Activated naive CD8-positive, alpha-beta T cell treated with anti-CD3 and anti-CD28 coated beads, Interleukin-2, amount 10 ng/mL, durations not matched to agents 7 days and 5 days (primary cell): ENCODE data around the gene SELP. TPM values are rescaled to one million over a fixed set of nuclear protein-coding genes. Genes with fewer than 3 reads are reported as not detected.
"Not testable (repeated sequence)": the region's sequence is repeated elsewhere in the genome, so short reads cannot be mapped to it uniquely, and the experiment has no call there.

Source experiments
- ATAC-seq: fragments of 150-1000 bp; cut with Tn5 transposase; one replicate; pipeline ENCODE4 v1.10.0; 2021; ENCODE audit warnings: low read depth, moderate library complexity
- POLR2A ChIA-PET: fragments of 350-600 bp; sonication (Branson Sonifier 250); formaldehyde crosslinking; loops from one replicate; lab custom pipeline; 2021; ENCODE audit warnings: antibody characterized with exemption; lab: Charles Lee
- DNase-seq: peaks from one replicate; pipeline ENCODE4 v3.0.0; 2021
- H3K27ac Mint-ChIP-seq: one replicate; pipeline ENCODE4 v1.8.0; 2022; ENCODE audit warnings: mild to moderate bottlenecking, mixed read lengths
- H3K27me3 Mint-ChIP-seq: one replicate; pipeline ENCODE4 v1.8.0; 2022; ENCODE audit warnings: mild to moderate bottlenecking, moderate library complexity, mixed read lengths
- H3K36me3 Mint-ChIP-seq: one replicate; pipeline ENCODE4 v1.8.0; 2021; ENCODE audit warnings: mild to moderate bottlenecking, mixed read lengths
- H3K4me1 Mint-ChIP-seq: one replicate; pipeline ENCODE4 v1.8.0; 2021; ENCODE audit warnings: mixed read lengths
- H3K4me3 Mint-ChIP-seq: one replicate; pipeline ENCODE4 v1.8.0; 2022; ENCODE audit warnings: mild to moderate bottlenecking, moderate library complexity, mixed read lengths
- H3K9me3 Mint-ChIP-seq: one replicate; pipeline ENCODE4 v1.8.0; 2021; ENCODE audit warnings: mixed read lengths
- total RNA-seq, 2 experiments: library from RNA; stranded (reverse); gene quantifications; one replicate each; pipeline ENCODE4 v1.2.3, GENCODE V29; 2021

SELP gene
- under 1 TPM; 0.45 to 0.83 TPM for total RNA-seq

DNA sequence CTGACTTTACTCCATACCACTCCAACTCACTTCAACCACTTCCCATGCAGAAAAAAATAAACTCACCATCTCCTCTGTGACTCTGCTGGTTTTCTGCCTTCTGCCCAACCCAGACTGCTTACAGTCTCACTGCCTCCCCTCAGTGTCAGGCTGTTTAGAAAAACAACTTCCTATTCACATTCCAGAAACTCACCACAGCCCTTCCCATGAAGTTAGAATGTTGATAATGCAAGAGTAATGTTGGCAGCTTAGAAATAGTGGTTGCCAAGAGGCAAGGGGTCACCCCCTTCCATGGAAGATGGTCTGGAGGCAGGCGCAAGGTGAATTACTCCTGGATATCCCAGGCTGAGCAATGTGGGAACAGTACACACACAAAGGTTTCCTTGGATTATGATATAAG, at the start of gene SELP:
Gene SELP (minus strand): TSS at position 119 of the 400 bp plus-strand sequence. CDS start 50 bp downstream, at position 69.
- ATAC-seq: no peak
- H3K27me3 Mint-ChIP-seq: no peaks in the 10 kb centered on the region
- H3K27ac Mint-ChIP-seq: no peak within 1 kb of the TSS
- peaks cover 24% of the 10 kb centered on the region for H3K4me1 Mint-ChIP-seq
- H3K9me3 Mint-ChIP-seq: peaks cover 12% of the 10 kb centered on the region
- H3K36me3 Mint-ChIP-seq: peaks cover 19% of the 10 kb centered on the region
- POLR2A ChIA-PET: interaction anchor here (1.3 kb wide), 1 partner anchor 61 kb away, joined by 3 read pairs; no protein-coding TSS in a partner anchor
- no peak within 1 kb of the TSS for H3K4me3 Mint-ChIP-seq
- no peak for DNase-seq

GRCh38 chr1:169679692-169680091, 49.8 kb upstream of the SELP start:
- Mint-ChIP-seq H3K4me1 (peaks cover 33% of the 10 kb centered on the region), H3K27me3 (no peaks in the 10 kb centered on the region), H3K27ac (no peak overlapping the region), H3K4me3 (no peak overlapping the region), H3K9me3 (no peaks in the 10 kb centered on the region), H3K36me3 (no peaks in the 10 kb centered on the region)
- no peak for DNase-seq
- ATAC-seq: no peak
- POLR2A ChIA-PET: interaction anchor here (1.3 kb wide), 1 partner anchor 12 kb away, joined by 4 read pairs; no protein-coding TSS in a partner anchor

DNA sequence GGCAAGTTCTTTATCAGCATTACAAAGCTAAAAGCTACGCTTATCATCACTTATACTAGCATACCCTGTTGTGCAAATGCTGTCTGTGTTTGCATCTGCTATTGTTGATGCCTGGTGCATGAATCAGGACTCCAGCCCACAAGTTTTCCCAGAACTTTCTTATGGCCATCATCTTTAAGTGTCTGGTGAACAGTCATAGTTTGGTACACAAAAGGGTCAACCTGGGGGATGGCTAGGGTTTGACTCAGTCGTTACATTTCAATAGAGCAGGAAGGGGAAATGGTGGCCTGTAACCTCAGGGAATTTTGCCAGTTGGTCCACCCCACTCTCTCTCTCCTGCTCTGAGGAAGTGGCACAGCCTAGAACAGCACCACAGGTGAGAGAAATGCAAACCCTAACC, 46.1 kb upstream of the SELP start:
- peaks cover 28% of the 10 kb centered on the region for H3K4me1 Mint-ChIP-seq
- DNase-seq (no peak), ATAC-seq (no peak)
- peaks cover 2% of the 10 kb centered on the region for H3K36me3 Mint-ChIP-seq
- peaks cover 4% of the 10 kb centered on the region for H3K9me3 Mint-ChIP-seq
- H3K27me3 Mint-ChIP-seq: no peaks in the 10 kb centered on the region
- H3K4me3 Mint-ChIP-seq: no peak overlapping the region
- H3K27ac Mint-ChIP-seq: no peak overlapping the region
- POLR2A ChIA-PET: no interaction called here

DNA sequence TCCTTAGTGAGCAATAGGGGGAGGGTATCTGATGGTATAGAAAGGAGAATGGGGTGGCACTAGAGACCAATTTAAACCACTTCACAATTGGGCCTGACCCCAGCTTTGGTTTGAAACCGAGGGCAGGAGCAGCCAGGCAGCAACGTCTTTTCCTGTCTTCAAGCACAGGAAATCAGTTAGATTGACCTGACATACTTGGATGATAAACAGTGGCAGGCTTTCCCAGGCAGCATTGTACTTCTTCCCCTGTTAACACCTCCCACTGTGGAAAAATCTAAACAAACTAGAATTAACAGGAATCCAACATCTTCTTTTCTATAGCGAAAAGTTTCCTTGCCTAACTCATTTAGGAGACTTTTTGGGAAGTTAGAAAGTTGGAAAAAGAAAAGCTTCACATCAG, 40.9 kb upstream of the SELP start:
- ATAC-seq: no peak
- peaks cover 8% of the 10 kb centered on the region for H3K9me3 Mint-ChIP-seq
- POLR2A ChIA-PET: interaction anchor here (1.3 kb wide), 1 partner anchor 22 kb away, joined by 4 read pairs; no protein-coding TSS in a partner anchor
- H3K4me1 Mint-ChIP-seq: peaks cover 40% of the 10 kb centered on the region
- H3K27me3 Mint-ChIP-seq: no peaks in the 10 kb centered on the region
- no peak for DNase-seq
- peaks cover 17% of the 10 kb centered on the region for H3K36me3 Mint-ChIP-seq
- H3K4me3 Mint-ChIP-seq: peak overlapping the region; percentile 32
- peak overlapping the region; percentile 57 for H3K27ac Mint-ChIP-seq

- not testable (repeated sequence) for ATAC-seq, DNase-seq, H3K27ac Mint-ChIP-seq, H3K27me3 Mint-ChIP-seq, H3K9me3 Mint-ChIP-seq
- peaks cover 38% of the 10 kb centered on the region for H3K4me1 Mint-ChIP-seq
- peaks cover 17% of the 10 kb centered on the region for H3K36me3 Mint-ChIP-seq
- peak overlapping the region; percentile 32 for H3K4me3 Mint-ChIP-seq
- POLR2A ChIA-PET: interaction anchor here (0.6 to 1.3 kb wide), 2 partner anchors 22 to 124 kb away, joined by 4 read pairs; no protein-coding TSS in a partner anchor
Observed at GRCh38 chr1:169670244-169670643, 40.3 kb upstream of the SELP start.

DNA sequence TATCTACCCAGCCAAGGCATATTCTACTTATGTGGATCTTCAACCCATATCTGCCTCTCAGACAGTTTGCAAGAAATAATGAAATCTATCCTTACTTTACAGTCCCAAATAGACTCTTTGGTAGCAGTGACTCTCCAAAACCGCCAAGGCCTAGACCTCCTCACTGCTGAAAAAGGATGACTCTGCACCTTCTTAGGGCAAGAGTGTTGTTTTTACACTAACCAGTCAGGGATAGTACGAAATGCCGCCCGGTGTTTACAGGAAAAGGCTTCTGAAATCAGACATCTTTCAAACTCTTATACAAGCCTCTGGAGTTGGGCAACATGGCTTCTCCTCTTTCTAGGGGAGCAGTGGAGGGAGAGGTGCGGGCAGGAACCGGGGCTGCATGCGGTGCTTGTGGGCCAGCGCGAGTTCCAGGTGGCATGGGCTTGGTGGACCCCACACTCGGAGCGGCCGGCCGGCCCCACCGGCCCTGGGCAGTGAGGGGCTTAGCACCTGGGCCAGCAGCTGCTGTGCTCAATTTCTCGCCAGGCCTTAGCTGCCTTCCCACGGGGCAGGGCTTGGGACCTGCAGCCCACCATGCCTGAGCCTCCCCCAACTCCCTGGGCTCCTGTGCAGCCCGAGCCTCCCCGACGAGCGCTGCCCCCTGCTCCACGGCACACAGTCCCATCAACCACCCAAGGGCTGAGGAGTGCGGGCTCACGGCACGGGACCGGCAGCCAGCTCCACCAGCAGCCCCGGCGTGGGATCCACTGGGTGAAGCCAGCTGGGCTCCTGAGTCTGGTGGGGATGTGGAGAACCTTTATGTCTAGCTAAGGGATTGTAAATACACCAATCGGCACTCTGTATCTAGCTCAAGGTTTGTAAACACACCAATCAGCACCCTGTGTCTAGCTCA, 38.0 kb upstream of the SELP start:
- DNase-seq, H3K9me3 Mint-ChIP-seq, H3K27me3 Mint-ChIP-seq, POLR2A ChIA-PET, ATAC-seq: not testable (repeated sequence)
- Mint-ChIP-seq H3K4me1 (peaks cover 38% of the 10 kb centered on the region), H3K36me3 (peaks cover 15% of the 10 kb centered on the region), H3K27ac (peak overlapping the region; percentile 90), H3K4me3 (peak overlapping the region; percentile 73)

- POLR2A ChIA-PET, H3K9me3 Mint-ChIP-seq, DNase-seq, H3K27me3 Mint-ChIP-seq: not testable (repeated sequence)
- ATAC-seq: peak; percentile 79
- Mint-ChIP-seq H3K36me3 (peaks cover 15% of the 10 kb centered on the region), H3K27ac (peak overlapping the region; percentile 90), H3K4me3 (peak overlapping the region; percentile 73), H3K4me1 (peaks cover 38% of the 10 kb centered on the region)
Observed at GRCh38 chr1:169667227-169667639, 37.3 kb upstream of the SELP start.

DNA sequence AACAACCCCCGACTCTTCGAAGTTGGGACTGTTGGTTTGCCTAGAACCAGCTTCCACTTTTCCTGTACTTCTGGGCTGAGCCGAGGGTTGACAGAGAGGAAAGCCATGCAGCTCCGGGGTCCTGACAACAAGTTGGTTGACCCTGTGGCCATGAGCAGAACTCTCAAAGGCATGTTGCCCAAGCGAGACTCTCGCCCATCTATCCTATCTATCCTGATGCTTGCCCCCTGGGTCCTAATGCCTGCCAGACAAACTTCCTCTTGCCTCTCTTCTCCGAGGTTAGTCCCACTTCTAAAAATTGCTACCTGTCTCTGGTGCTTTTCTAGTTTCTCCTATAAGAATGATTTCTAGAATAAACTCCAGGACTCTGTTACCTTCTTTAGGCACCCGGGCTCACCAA, 32.8 kb upstream of the SELP start:
- DNase-seq, H3K4me3 Mint-ChIP-seq, H3K27ac Mint-ChIP-seq, ATAC-seq, H3K27me3 Mint-ChIP-seq, H3K9me3 Mint-ChIP-seq, POLR2A ChIA-PET: not testable (repeated sequence)
- H3K4me1 Mint-ChIP-seq: peaks cover 26% of the 10 kb centered on the region
- H3K36me3 Mint-ChIP-seq: peaks cover 14% of the 10 kb centered on the region

DNA sequence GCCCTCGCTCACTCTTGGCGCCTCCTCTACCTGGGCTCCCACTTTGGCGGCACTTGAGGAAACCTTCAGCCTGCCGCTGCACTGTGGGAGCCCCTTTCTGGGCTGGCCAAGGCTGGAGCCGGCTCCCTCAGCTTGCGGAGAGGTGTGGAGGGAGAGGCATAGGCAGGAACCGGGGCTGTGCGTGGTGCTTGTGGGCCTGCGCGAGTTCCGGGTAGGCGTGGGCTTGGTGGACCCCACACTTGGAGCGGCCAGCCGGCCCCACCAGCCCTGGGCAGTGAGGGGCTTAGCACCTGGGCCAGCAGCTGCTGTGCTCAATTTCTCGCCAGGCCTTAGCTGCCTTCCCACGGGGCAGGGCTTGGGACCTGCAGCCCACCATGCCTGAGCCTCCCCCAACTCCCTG, 31.1 kb upstream of the SELP start:
- ATAC-seq, H3K9me3 Mint-ChIP-seq, H3K27ac Mint-ChIP-seq, H3K4me3 Mint-ChIP-seq, H3K27me3 Mint-ChIP-seq, POLR2A ChIA-PET, DNase-seq: not testable (repeated sequence)
- peaks cover 16% of the 10 kb centered on the region for H3K4me1 Mint-ChIP-seq
- H3K36me3 Mint-ChIP-seq: peaks cover 14% of the 10 kb centered on the region

GRCh38 chr1:169658777-169659176, 28.9 kb upstream of the SELP start:
- peaks cover 22% of the 10 kb centered on the region for H3K36me3 Mint-ChIP-seq
- ATAC-seq, H3K27ac Mint-ChIP-seq, H3K4me3 Mint-ChIP-seq, POLR2A ChIA-PET, DNase-seq, H3K27me3 Mint-ChIP-seq: not testable (repeated sequence)
- H3K9me3 Mint-ChIP-seq: peaks cover 17% of the 10 kb centered on the region
- peaks cover 18% of the 10 kb centered on the region for H3K4me1 Mint-ChIP-seq

- H3K4me3 Mint-ChIP-seq: no peak overlapping the region
- peaks cover 12% of the 10 kb centered on the region for H3K9me3 Mint-ChIP-seq
- POLR2A ChIA-PET: no interaction called here
- no peak for ATAC-seq
- peaks cover 11% of the 10 kb centered on the region for H3K4me1 Mint-ChIP-seq
- H3K27ac Mint-ChIP-seq: no peak overlapping the region
- peaks cover 16% of the 10 kb centered on the region for H3K36me3 Mint-ChIP-seq
- peaks cover 2% of the 10 kb centered on the region for H3K27me3 Mint-ChIP-seq
- no peak for DNase-seq
Observed at GRCh38 chr1:169653873-169654272, 23.9 kb upstream of the SELP start.

GRCh38 chr1:169651035-169651434, 21.1 kb upstream of the SELP start:
- ATAC-seq (no peak), DNase-seq (no peak)
- no peak overlapping the region for H3K27ac Mint-ChIP-seq
- POLR2A ChIA-PET: no interaction called here
- H3K27me3 Mint-ChIP-seq: peaks cover 2% of the 10 kb centered on the region
- peaks cover 15% of the 10 kb centered on the region for H3K36me3 Mint-ChIP-seq
- no peak overlapping the region for H3K4me3 Mint-ChIP-seq
- H3K4me1 Mint-ChIP-seq: peaks cover 10% of the 10 kb centered on the region
- peaks cover 11% of the 10 kb centered on the region for H3K9me3 Mint-ChIP-seq

DNA sequence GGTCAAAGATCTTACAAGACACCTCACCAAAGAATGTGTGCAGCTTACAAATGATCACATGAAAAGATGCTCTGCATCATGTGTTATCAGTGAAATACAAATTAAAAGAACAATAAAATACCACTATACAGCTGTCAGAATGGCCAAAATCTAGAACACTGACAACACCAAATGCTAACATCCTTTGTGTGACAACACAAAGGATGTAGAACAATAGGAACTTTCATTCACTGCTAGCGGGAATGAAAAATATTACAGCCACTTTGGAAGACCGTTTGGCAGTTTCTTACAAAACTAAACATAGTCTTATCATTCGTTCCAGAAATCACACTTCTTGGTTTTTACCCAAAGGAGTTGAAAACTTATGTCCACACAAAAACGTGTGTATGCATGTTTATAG, 20.6 kb upstream of the SELP start:
- Mint-ChIP-seq H3K27me3 (peaks cover 2% of the 10 kb centered on the region), H3K4me3 (no peak overlapping the region), H3K36me3 (peaks cover 15% of the 10 kb centered on the region), H3K9me3 (peaks cover 11% of the 10 kb centered on the region), H3K27ac (no peak overlapping the region), H3K4me1 (peaks cover 10% of the 10 kb centered on the region)
- no peak for ATAC-seq
- no peak for DNase-seq
- POLR2A ChIA-PET: no interaction called here

DNA sequence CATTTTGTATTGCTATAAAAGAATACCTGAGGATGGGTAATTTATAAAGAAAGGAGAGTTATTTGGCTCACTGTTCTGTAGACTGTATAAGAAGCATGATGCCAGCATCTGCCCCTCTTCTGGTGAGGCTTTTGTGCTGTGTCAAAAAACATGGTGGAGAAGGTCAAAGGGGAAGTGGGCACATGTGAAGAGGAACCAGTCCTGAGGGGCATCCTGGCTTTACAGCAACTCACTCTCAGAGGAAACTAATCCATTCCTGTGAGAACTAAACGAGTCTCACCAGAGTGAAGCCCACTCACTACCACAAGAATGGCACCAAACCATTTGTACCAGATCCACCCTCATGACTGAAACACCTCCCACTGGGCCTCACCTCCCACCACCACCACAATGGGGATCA, 18.8 kb upstream of the SELP start:
- peaks cover 3% of the 10 kb centered on the region for H3K9me3 Mint-ChIP-seq
- H3K27ac Mint-ChIP-seq: no peak overlapping the region
- POLR2A ChIA-PET: no interaction called here
- peaks cover 7% of the 10 kb centered on the region for H3K36me3 Mint-ChIP-seq
- H3K4me3 Mint-ChIP-seq: no peak overlapping the region
- no peak for ATAC-seq
- peaks cover 8% of the 10 kb centered on the region for H3K4me1 Mint-ChIP-seq
- DNase-seq: no peak
- no peaks in the 10 kb centered on the region for H3K27me3 Mint-ChIP-seq
